Heart right ventricle (tissue), 16 donors: ENCODE data around the gene CAMK2N2. TPM values are rescaled to one million over a fixed set of nuclear protein-coding genes. Genes with fewer than 3 reads are reported as not detected.

Experiments used
- ATAC-seq, 8 donors: fragments of 200-7000 bp; cut with Tn5 transposase; one replicate each; pipeline ENCODE4 v1.9.1; 2020; ENCODE audit warnings: mild to moderate bottlenecking in 8 of 8, moderate library complexity in 8 of 8, moderate number of reproducible peaks in 1 of 8
- DNase-seq, 2 donors: peaks; one replicate each; pipeline ENCODE4 v3.0.0-alpha.2; 2020
- H3K27ac ChIP-seq, 10 donors: fragments of 200-600 bp; sonication (generic) in 2 of 10; one replicate each; pipeline versions ENCODE4 v1.5.0 to v1.8.0; 2020 to 2022; ENCODE audit warnings: mild to moderate bottlenecking in 3 of 10
- H3K27me3 ChIP-seq, 7 donors: fragments of 200-600 bp; one replicate each; pipeline ENCODE4 v1.8.0; 2021 to 2022; ENCODE audit warnings: mild to moderate bottlenecking in 2 of 7
- H3K36me3 ChIP-seq, 9 donors: fragments of 200-600 bp; sonication (generic) in 1 of 9; one replicate each; pipeline versions ENCODE4 v1.5.0 to v1.8.0; 2020 to 2022; ENCODE audit warnings: mild to moderate bottlenecking in 2 of 9
- H3K4me1 ChIP-seq, 9 donors: fragments of 200-600 bp; sonication (generic) in 1 of 9; one replicate each; pipeline versions ENCODE4 v1.5.0 to v1.8.0; 2020 to 2022; ENCODE audit warnings: mild to moderate bottlenecking in 4 of 9
- H3K4me3 ChIP-seq, 10 donors: fragments of 200-600 bp; sonication (generic) in 2 of 10; one replicate each; pipeline versions ENCODE4 v1.5.0 to v1.8.0; 2020 to 2022; ENCODE audit warnings: mild to moderate bottlenecking in 7 of 10, moderate library complexity in 2 of 10
- H3K9me3 ChIP-seq, 11 donors: fragments of 200-600 bp in 10 of 11; sonication (generic) in 2 of 11; one replicate each; pipeline versions ENCODE4 v1.5.0 to v1.8.0; 2013 to 2022; ENCODE audit warnings: mild to moderate bottlenecking in 2 of 11, control low read depth in 1 of 11, moderate library complexity in 1 of 11
- WGBS, 2 donors: extraction: QIAGEN DNeasy Blood & Tissue Kit; methylation state at CpG; one replicate each; pipeline ENCODE4 v1.1.7; 2013; ENCODE audit warnings: inconsistent platforms in 1 of 2; 5-methylcytosine and 5-hydroxymethylcytosine counted together
- intact Hi-C, 10 donors: fragments of 100-400 bp; cut with DNase I; formaldehyde crosslinking; loops; one replicate each; pipeline versions ENCODE4 v1.11.1 to v1.14.2; 2022
- polyA plus RNA-seq, 2 donors: library from polyadenylated mRNA; stranded (reverse); fragments of 200-250 nt; gene quantifications; one replicate each; pipeline ENCODE4 v1.2.3, GENCODE V29; 2013
- total RNA-seq, 10 donors: library from RNA; stranded (reverse); fragmentation: NEBNext Ultra II Directional in 3 of 10; extraction: Animal tissue kit (Norgen Biotek cat#: 25700) in 3 of 10; gene quantifications; one replicate each; pipeline versions ENCODE4 v1.2.1 to v1.2.4, GENCODE V29; 2021 to 2023
- TF ChIP-seq, protein P1 (sequence below), 9 donors: fragments of 200-600 bp; sonication (generic) in 2 of 9; IDR thresholded peaks; one replicate each; pipeline versions ENCODE4 v1.5.0 to v1.8.0; 2021 to 2022; ENCODE audit warnings: antibody characterized with exemption in 9 of 9, mild to moderate bottlenecking in 5 of 9, moderate library complexity in 1 of 9
- donor health status: Arrhythmogenic right ventricular cardiomyopathy.
- donor health status: ischemic (EF 13 %, LVEDD 7.1; RV severe dilation, severe dysfunction).
- donor health status: healthy with polysubstance abuse.
- donor health status: DM: no; HTN: yes; CAD: no.
- donor health status: DM: no; HTN: no; CAD: no.
- donor health status: ischemic (EF 25% LVEDD 6.9; RV normal size, moderate dysfunction).
- donor health status: ischemic (EF 25% LVEDD 5.7; RV mildly dilated, moderate dysfunction).
- donor health status: healthy.
- donor health status: DM: yes; HTN: yes; CAD: no.
- donor health status: Ischemic cardiomyopathy.
- donor health status: ischemic (EF 35%, LVEDD 5.7; RV mildly dilated, moderate dysfunction).
- donor health status: nonischemic (EF 11% LVEDD 7.7; RV severe dilation, severe dysfunction).
- donor health status: DM: yes; HTN: yes; CAD: no.
- donor health status: PGD.
- donor health status: ischemic (EF 29% LVEDD 5.4; RV normal size, mild dysfunction).
- donor health status: nonischemic (EF 23%, LVEDD 6.1; RV moderate dilation, normal function).

Gene CAMK2N2
- total and polyA plus RNA-seq, 12 donors: 0.12 to 0.30 (median 0.23) TPM; not detected in 8

DNA sequence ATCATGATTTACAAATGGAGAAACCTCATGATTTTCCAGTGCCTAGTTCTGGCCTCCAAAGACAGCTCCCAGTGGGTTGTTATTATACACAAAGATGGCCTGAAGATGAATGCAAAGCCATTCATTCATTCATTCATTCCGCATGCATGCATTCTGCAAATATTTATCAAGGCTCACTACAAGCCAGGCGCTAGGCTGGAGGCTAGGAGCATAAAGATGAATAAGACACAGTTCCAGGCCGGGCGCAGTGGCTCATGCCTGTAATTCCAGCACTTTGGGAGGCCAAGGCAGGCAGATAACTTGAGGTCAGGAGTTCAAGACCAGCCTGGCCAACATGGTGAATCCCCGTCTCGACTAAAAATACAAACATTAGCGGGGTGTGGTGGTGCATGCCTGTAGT lies 35.3 kb upstream of the CAMK2N2 start:
- intact Hi-C loops: loop anchor here in 4 of 10 donors (5.0 to 10.0 kb wide), 5 partner anchors 49 to 402 kb away; partner anchors contain the start of genes ABCF3 (in 1 of the 4), ALG3 (in 1 of the 4) and EEF1AKMT4 (in 1 of the 4)

DNA sequence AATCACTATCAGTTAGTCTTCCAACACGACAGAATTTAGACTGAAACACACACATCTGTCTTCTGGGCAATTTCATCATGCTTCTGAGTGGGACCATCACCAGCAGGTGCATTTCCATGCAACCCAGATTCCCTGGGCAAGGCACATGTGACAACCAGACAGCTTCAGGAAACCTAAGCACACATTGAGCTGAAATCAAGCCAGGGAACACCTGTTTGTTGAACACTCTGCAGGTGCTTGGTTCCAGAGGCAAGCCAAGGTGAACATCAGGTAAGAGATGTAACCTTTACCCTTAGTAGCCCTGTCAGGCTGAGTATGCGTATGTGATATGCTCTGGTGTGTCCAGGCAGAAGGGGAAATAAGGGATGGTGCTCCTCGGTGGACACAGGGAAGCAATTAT lies 34.4 kb upstream of the CAMK2N2 start:
- Histone ChIP-seq H3K27ac (no peak overlapping the region), H3K4me1 (peaks cover 5 to 21% (median 14%) of the 10 kb centered on the region in 9 donors), H3K9me3 (no peaks in the 10 kb centered on the region), H3K27me3 (peaks cover 0 to 4% (median 0%) of the 10 kb centered on the region in 7 donors), H3K36me3 (peaks cover 0 to 8% (median 4%) of the 10 kb centered on the region in 9 donors), H3K4me3 (no peak overlapping the region)
- TF ChIP-seq, protein P1, sequence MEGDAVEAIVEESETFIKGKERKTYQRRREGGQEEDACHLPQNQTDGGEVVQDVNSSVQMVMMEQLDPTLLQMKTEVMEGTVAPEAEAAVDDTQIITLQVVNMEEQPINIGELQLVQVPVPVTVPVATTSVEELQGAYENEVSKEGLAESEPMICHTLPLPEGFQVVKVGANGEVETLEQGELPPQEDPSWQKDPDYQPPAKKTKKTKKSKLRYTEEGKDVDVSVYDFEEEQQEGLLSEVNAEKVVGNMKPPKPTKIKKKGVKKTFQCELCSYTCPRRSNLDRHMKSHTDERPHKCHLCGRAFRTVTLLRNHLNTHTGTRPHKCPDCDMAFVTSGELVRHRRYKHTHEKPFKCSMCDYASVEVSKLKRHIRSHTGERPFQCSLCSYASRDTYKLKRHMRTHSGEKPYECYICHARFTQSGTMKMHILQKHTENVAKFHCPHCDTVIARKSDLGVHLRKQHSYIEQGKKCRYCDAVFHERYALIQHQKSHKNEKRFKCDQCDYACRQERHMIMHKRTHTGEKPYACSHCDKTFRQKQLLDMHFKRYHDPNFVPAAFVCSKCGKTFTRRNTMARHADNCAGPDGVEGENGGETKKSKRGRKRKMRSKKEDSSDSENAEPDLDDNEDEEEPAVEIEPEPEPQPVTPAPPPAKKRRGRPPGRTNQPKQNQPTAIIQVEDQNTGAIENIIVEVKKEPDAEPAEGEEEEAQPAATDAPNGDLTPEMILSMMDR (IDR thresholded peaks at IDR 0.05): no peak
- ATAC-seq: no peak
- no peak for DNase-seq
- 64 to 67% methylated on average over 3 of the region's 3 CpGs for WGBS, 2 donors
- intact Hi-C loops: loop anchor here in 4 of 10 donors (5.0 to 10.0 kb wide), 5 partner anchors 48 to 401 kb away; partner anchors contain the start of genes ABCF3 (in 1 of the 4), ALG3 (in 1 of the 4) and EEF1AKMT4 (in 1 of the 4)

More for the DNA sequence above, 35.3 kb upstream of the CAMK2N2 start:
- Histone ChIP-seq H3K9me3 (no peaks in the 10 kb centered on the region), H3K27me3 (peaks cover 0 to 4% (median 0%) of the 10 kb centered on the region in 7 donors), H3K36me3 (peaks cover 0 to 16% (median 13%) of the 10 kb centered on the region in 9 donors), H3K4me1 (peaks cover 5 to 24% (median 16%) of the 10 kb centered on the region in 9 donors), H3K4me3 (no peak overlapping the region), H3K27ac (no peak overlapping the region)
- ATAC-seq: no peak
- no peak for DNase-seq
- WGBS, 2 donors: 79 to 81% methylated on average over 7 of the region's 7 CpGs
- TF ChIP-seq, protein P1 (IDR thresholded peaks at IDR 0.05): no peak

DNA sequence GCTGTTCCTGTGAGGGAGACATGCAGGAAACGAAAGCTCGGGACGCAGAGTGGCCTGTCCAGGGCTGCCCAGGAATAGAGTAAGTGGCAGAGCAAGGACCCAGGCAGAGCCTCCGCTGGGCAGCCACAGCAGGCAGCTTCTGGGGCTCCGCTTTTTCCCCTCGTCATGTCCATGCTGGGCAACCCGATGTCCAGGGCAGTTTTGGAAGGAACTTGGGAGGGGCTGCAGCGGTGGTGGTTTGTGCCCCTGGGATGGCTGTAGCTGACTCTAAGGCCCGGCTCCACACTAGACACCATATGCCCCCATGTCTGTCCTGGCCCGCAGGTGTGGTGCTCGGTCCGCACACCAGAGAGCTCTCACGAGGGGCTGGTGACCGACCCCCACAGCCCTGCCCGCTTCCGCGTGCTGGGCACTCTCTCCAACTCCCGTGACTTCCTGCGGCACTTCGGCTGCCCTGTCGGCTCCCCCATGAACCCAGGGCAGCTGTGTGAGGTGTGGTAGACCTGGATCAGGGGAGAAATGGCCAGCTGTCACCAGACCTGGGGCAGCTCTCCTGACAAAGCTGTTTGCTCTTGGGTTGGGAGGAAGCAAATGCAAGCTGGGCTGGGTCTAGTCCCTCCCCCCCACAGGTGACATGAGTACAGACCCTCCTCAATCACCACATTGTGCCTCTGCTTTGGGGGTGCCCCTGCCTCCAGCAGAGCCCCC lies 30.5 kb upstream of the CAMK2N2 start:
- Histone ChIP-seq H3K27me3 (peaks cover 0 to 23% (median 6%) of the 10 kb centered on the region in 7 donors), H3K4me1 (no peaks in the 10 kb centered on the region), H3K27ac (no peak overlapping the region), H3K36me3 (no peaks in the 10 kb centered on the region), H3K9me3 (no peaks in the 10 kb centered on the region), H3K4me3 (no peak overlapping the region)
- no peak for DNase-seq
- 89% methylated on average over 21 of the region's 21 CpGs for WGBS, 2 donors
- TF ChIP-seq, protein P1 (IDR thresholded peaks at IDR 0.05): no peak
- intact Hi-C loops: loop anchor here in 1 of 10 donors (10.0 kb wide), 1 partner anchor 397 kb away; no protein-coding TSS in a partner anchor
- ATAC-seq: peak in 2 of 8 donors; percentile 6 to 14

DNA sequence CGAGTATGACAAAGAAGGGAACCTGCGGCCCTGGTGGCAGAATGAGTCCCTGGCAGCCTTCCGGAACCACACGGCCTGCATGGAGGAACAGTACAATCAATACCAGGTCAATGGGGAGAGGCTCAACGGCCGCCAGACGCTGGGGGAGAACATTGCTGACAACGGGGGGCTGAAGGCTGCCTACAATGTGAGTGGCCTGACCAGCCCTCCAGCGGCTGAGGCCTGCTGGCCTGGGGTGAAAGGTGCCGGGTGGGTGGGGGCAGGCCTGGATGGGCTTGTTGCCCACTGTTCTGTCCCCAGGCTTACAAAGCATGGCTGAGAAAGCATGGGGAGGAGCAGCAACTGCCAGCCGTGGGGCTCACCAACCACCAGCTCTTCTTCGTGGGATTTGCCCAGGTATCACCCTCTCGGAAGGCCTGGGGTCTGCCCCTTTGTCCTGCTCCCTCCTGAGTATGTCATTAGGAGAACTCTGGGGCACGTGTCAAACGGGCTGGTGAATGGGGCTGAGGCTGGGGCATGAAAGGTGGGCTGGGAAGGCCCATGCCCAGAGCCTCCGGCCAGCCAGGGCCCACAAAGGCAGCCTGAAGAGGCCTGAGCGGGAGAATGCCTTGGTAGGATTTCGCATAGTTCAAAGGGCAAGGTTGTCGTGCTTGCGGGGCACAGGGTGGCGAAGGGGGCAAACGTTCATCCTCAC lies 29.8 kb upstream of the CAMK2N2 start:
- TF ChIP-seq, protein P1 (IDR thresholded peaks at IDR 0.05): no peak

More for the DNA sequence above, 29.8 kb upstream of the CAMK2N2 start:
- Histone ChIP-seq H3K4me3 (no peak overlapping the region), H3K9me3 (no peaks in the 10 kb centered on the region), H3K27ac (no peak overlapping the region), H3K4me1 (no peaks in the 10 kb centered on the region), H3K36me3 (no peaks in the 10 kb centered on the region), H3K27me3 (peaks cover 0 to 23% (median 6%) of the 10 kb centered on the region in 7 donors)
- WGBS, 2 donors: 88 to 89% methylated on average over 22 of the region's 22 CpGs
- ATAC-seq (peak in 1 of 8 donors; percentile 23), DNase-seq (no peak)
- intact Hi-C loops: loop anchor here in 1 of 10 donors (10.0 kb wide), 1 partner anchor 396 kb away; no protein-coding TSS in a partner anchor
